Hepatocyte (in vitro differentiated cells): ENCODE data around the gene SHROOM3.

Experiments used
- EZH2 ChIP-seq: fragments of 200-600 bp; sonication (generic); IDR thresholded peaks from 2 replicates; pipeline ENCODE4 v1.6.1; 2016; ENCODE audit warnings: antibody characterized with exemption, mild to moderate bottlenecking, borderline replicate concordance
- EZH2phosphoT487 ChIP-seq: fragments of 200-600 bp; sonication (generic); IDR thresholded peaks from one replicate; pipeline ENCODE4 v1.6.1; 2018; ENCODE audit warnings: antibody characterized with exemption, mild to moderate bottlenecking, low read depth, moderate library complexity; ENCODE audit not compliant: unreplicated experiment, severe bottlenecking
- TF ChIP-seq, protein P1 (sequence below): fragments of 200-600 bp; sonication (generic); IDR thresholded peaks from 2 replicates; pipeline ENCODE4 v1.5.1; 2016; ENCODE audit warnings: antibody characterized with exemption, mild to moderate bottlenecking; ENCODE audit not compliant: poor library complexity

DNA sequence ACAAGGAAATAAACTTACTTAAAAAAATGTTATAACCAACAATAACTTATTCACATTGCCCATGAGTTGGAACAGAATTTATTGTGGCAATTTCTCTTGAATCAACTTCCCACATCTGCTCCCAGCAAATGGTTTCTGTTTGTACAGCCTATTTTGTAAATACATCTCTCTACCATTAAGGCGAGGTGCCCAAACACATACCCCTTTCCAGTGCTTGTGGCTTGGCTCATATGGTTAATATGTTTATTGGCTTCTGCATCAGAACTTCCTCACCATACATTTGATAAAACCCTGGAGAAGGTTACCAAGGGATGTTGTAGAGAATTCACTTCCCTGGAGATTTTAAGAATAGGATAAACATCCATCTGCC, 255.9 kb downstream of the SHROOM3 start:
- TF ChIP-seq EZH2 (no peak), EZH2phosphoT487 (no peak)
- TF ChIP-seq, protein P1, sequence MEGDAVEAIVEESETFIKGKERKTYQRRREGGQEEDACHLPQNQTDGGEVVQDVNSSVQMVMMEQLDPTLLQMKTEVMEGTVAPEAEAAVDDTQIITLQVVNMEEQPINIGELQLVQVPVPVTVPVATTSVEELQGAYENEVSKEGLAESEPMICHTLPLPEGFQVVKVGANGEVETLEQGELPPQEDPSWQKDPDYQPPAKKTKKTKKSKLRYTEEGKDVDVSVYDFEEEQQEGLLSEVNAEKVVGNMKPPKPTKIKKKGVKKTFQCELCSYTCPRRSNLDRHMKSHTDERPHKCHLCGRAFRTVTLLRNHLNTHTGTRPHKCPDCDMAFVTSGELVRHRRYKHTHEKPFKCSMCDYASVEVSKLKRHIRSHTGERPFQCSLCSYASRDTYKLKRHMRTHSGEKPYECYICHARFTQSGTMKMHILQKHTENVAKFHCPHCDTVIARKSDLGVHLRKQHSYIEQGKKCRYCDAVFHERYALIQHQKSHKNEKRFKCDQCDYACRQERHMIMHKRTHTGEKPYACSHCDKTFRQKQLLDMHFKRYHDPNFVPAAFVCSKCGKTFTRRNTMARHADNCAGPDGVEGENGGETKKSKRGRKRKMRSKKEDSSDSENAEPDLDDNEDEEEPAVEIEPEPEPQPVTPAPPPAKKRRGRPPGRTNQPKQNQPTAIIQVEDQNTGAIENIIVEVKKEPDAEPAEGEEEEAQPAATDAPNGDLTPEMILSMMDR: no peak
